Activated T-helper 17 cell treated with anti-CD3 and anti-CD28 coated beads, Interleukin-2, amount 50 U/mL, for 72 hours (primary cell): ENCODE data around the gene GJC2. TPM values are rescaled to one million over a fixed set of nuclear protein-coding genes. Genes with fewer than 3 reads are reported as not detected.

Experiments
- ATAC-seq: fragments of 150-1000 bp; cut with Tn5 transposase; replicated peaks from 2 replicates; pipeline ENCODE4 v1.10.0; 2021; ENCODE audit warnings: mild to moderate bottlenecking, moderate library complexity
- H3K27ac Mint-ChIP-seq: one replicate; pipeline ENCODE4 v1.8.0; 2022; ENCODE audit warnings: mixed read lengths
- H3K27me3 Mint-ChIP-seq: one replicate; pipeline ENCODE4 v1.8.0; 2022; ENCODE audit warnings: mixed read lengths
- H3K36me3 Mint-ChIP-seq: one replicate; pipeline ENCODE4 v1.8.0; 2022; ENCODE audit warnings: low read depth, mild to moderate bottlenecking, mixed read lengths
- H3K4me1 Mint-ChIP-seq: one replicate; pipeline ENCODE4 v1.8.0; 2022; ENCODE audit warnings: mixed read lengths
- H3K4me3 Mint-ChIP-seq: one replicate; pipeline ENCODE4 v1.8.0; 2022; ENCODE audit warnings: mild to moderate bottlenecking, mixed read lengths
- H3K9me3 Mint-ChIP-seq: one replicate; pipeline ENCODE4 v1.8.0; 2022; ENCODE audit warnings: mixed read lengths
- total RNA-seq, 2 donors: library from RNA; stranded (reverse); gene quantifications; one replicate each; pipeline ENCODE4 v1.2.3, GENCODE V29; 2022

GJC2 gene
- total RNA-seq, 2 donors from 2014 or later = 0.43 to 0.61 TPM

DNA sequence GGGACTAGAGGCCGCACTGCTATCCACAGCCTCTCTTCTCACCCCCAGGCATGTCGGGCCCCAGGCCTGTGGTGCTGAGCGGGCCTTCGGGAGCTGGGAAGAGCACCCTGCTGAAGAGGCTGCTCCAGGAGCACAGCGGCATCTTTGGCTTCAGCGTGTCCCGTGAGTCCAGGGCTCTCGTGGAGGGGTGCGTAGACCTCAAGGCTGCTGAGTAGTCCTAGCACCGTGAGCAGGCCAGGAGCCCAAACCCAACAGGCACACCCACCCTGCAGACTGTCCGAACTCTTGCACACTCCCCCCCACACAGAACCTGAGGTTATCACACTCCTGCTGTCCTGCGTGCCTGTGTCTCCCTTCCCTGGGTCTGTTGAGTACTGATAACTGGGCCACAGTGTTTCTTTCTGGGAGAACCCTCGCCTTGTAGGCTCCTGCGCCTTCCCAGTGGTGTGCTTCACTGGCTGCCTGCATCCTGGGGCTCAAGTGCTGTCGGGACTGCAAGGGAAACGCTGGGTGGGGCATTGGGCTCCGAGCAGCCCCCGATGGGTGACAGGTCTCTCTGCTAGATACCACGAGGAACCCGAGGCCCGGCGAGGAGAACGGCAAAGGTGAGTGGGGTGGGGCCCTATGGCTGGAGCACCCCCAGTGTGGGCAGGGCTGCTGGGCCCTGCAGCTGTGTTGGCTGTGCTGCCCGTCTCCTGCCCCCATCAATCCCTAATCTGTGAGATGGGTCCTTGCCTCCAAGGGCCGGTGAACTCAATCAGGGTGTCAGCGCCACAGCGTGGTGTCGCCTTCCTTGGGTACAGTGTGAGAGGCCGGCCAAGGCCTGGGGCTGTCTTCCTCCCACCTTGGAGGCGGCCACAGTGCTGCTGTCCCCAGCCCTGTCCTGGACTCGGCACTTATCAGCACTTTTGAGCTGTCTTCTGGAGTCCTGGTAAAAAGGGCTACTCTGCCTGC lies 4.0 kb upstream of the GJC2 start:
- no peak overlapping the region for H3K27ac Mint-ChIP-seq
- ATAC-seq = no peak
- peaks cover 14% of the 10 kb centered on the region for H3K4me1 Mint-ChIP-seq
- no peak overlapping the region for H3K4me3 Mint-ChIP-seq
- no peaks in the 10 kb centered on the region for H3K27me3 Mint-ChIP-seq
- peaks cover 53% of the 10 kb centered on the region for H3K36me3 Mint-ChIP-seq
- H3K9me3 Mint-ChIP-seq = no peaks in the 10 kb centered on the region

DNA sequence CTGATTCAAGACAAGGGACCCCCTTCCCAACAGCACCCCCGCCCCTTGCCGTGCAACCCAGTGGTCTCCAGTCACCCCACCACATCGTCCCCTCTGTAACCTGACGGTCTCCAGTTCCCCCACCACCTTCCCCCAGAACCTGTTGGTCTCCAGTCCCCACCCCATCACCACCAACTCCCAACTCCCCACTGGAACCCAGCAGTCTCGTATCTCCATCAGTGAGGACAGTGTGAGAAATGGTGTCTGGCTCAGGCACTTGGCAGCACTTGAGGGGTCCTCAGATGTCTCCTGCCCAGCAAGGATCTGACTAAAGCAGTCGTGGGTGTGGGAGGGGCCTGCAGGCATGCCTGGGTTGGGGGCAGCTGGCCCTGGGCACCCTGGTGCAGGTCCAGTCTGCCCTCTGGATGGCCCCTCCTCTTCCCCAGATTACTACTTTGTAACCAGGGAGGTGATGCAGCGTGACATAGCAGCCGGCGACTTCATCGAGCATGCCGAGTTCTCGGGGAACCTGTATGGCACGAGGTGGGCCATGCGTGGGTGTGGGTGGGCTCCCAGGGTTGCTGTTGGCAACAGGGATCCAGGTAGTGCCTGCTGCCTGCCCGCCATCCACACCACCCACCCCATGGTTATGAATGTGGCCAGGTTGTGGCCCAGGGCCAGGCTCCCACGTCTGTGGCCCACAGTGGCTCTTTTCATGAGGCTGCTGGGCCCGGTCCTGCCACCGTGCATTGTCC lies 3.1 kb upstream of the GJC2 start:
- H3K4me3 Mint-ChIP-seq = no peak overlapping the region
- H3K4me1 Mint-ChIP-seq = peaks cover 14% of the 10 kb centered on the region
- H3K9me3 Mint-ChIP-seq = no peaks in the 10 kb centered on the region
- peaks cover 44% of the 10 kb centered on the region for H3K36me3 Mint-ChIP-seq
- H3K27ac Mint-ChIP-seq = no peak overlapping the region
- H3K27me3 Mint-ChIP-seq = no peaks in the 10 kb centered on the region
- no peak for ATAC-seq

DNA sequence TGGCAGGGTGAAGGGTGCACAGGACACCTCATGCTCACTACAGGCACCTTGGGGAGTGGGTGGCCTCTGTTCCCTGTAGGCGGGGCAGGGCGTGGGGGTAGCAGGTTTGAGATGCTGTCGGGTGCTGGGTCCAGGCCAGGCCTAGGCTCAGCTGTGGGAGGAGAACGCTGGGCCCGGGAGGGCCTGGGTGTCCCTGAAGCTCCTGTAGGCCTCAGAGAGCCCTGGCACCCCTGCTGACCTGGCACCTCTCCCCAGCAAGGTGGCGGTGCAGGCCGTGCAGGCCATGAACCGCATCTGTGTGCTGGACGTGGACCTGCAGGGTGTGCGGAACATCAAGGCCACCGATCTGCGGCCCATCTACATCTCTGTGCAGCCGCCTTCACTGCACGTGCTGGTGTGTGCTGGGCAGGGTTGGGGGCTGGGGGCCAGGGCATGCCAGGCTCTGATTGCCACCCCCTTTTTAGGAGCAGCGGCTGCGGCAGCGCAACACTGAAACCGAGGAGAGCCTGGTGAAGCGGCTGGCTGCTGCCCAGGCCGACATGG lies 2.5 kb upstream of the GJC2 start:
- H3K27me3 Mint-ChIP-seq = no peaks in the 10 kb centered on the region
- no peak for ATAC-seq
- H3K4me1 Mint-ChIP-seq = peaks cover 14% of the 10 kb centered on the region
- H3K36me3 Mint-ChIP-seq = peaks cover 38% of the 10 kb centered on the region
- H3K27ac Mint-ChIP-seq = no peak overlapping the region
- no peaks in the 10 kb centered on the region for H3K9me3 Mint-ChIP-seq
- no peak overlapping the region for H3K4me3 Mint-ChIP-seq

DNA sequence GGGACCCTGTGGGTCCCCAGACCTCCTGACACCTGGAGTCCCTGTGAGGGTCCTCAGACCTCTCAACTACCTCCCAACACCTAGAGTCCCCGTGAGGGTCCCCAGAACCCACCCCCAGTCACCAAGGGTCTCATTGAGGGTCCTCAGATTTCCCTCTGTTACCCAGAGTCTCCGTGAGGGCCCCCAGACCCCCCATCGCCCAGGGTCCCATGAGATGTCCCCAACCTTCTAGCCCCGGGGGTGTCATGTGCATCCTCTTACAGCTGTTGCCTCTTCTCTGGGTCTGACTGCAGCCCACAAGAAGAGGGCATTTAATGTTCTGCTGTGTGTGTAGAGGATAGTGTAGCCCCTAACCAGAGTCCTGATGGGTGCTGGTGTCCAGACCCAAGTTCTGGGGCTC lies 2.0 kb upstream of the GJC2 start:
- Mint-ChIP-seq H3K36me3 (peaks cover 32% of the 10 kb centered on the region), H3K27me3 (no peaks in the 10 kb centered on the region), H3K27ac (no peak overlapping the region), H3K4me1 (peaks cover 14% of the 10 kb centered on the region), H3K4me3 (no peak overlapping the region), H3K9me3 (no peaks in the 10 kb centered on the region)
- no peak for ATAC-seq

DNA sequence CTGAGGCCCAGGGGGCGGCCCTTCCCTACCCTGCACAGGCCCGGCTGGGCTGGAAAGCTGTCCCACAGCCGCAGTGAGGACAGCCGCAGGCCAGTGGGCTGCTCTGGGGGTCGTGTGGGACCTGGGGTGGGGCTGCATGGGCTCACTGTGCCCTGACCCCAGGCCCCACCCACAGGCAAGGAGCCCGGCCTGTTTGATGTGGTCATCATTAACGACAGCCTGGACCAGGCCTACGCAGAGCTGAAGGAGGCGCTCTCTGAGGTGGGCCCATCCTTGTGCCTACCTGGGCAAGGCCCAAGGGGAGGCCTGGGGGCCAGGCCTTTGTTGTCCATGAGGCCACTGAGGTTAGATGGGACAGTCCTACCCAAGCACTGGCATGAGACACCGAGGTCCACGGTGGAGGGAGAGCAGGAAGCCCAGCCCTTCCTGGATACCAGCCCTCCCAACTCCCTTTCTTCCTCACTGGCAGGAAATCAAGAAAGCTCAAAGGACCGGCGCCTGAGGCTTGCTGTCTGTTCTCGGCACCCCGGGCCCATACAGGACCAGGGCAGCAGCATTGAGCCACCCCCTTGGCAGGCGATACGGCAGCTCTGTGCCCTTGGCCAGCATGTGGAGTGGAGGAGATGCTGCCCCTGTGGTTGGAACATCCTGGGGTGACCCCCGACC lies 1.4 kb upstream of the GJC2 start:
- H3K36me3 Mint-ChIP-seq = peaks cover 27% of the 10 kb centered on the region
- H3K4me1 Mint-ChIP-seq = peaks cover 9% of the 10 kb centered on the region
- no peak overlapping the region for H3K4me3 Mint-ChIP-seq
- no peak for ATAC-seq
- H3K9me3 Mint-ChIP-seq = no peaks in the 10 kb centered on the region
- no peak overlapping the region for H3K27ac Mint-ChIP-seq
- no peaks in the 10 kb centered on the region for H3K27me3 Mint-ChIP-seq

DNA sequence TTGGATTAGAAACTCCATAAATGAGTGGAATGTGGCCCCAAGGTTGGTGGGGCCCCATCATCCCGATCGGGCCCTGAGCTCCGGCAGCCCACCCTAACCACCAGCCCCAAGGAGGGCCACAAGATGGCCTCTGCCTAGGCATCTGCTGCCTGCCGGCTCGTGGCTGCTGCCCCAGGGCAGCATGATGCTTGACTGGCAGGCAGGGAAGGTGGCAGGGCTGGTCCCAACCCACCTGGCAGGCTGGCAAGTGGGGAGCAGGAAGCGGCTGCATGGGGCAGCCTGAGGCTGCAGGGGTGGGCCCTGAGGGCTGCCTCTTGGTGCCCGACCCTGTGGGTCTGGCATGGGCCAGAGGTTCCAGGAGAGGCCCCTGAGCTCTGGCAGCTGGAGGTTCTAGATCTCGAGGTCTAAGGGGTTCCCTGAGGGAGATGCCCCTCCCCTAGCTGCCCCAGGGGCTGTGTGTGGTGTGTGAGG lies 760 bp upstream of the GJC2 start:
- H3K4me1 Mint-ChIP-seq = peaks cover 3% of the 10 kb centered on the region
- peaks cover 20% of the 10 kb centered on the region for H3K36me3 Mint-ChIP-seq
- H3K27me3 Mint-ChIP-seq = no peaks in the 10 kb centered on the region
- H3K9me3 Mint-ChIP-seq = no peaks in the 10 kb centered on the region
- no peak overlapping the region for H3K4me3 Mint-ChIP-seq
- ATAC-seq = no peak
- H3K27ac Mint-ChIP-seq = no peak overlapping the region

DNA sequence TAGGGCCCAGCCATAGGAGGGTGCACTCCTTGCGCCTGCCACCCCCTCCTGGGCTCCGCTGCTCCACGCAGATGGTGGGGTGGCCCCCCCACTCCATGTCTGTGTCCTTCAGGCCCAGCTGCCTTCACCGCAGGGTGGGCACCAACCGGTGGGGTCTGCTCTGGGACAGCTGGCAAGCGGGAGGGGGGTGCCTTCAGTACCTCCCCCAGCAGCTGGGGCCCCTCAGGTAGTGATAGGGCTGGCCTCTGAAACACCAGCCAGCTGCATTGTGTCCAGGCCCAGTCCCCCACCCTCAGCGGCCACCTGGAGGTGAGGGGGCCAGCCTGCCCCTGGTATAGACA lies 360 bp downstream of the GJC2 start:
- no peaks in the 10 kb centered on the region for H3K9me3 Mint-ChIP-seq
- no peak for ATAC-seq
- H3K27me3 Mint-ChIP-seq = no peaks in the 10 kb centered on the region

DNA sequence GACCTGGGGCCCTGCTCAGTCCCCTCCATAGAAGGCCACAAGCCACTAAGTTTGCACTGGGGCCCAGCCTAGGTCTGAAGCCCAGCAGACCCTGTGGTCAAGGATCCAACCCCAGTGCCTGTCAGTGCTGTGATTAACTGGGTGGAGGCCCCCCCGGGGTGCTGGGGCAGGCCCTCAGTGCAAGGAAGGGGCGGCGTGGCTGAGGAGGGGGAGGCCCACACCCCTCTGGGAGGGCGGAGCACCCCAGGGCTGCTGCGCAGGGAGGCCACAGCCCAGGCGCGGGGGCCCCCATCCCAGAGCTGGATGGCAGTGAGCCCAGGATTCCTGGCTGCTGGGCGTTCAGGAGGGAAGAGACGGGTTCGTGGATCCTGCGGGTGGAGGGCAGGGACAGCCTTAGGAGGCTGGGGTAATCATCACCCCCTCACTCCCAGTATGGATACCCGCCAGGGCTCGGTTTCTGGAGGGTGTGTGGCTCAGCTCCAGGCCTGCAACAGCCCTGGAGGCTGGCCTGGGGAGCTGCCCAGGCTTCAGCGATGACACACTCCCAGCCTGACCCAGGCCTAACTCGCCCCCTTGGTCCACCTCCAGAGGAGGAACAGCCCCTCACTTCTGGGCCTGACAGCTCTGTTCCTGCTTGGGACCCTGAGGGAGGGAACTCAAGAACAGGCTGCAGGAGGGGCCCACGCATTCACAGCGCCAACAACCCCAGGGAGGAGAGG lies 890 bp downstream of the GJC2 start:
- H3K9me3 Mint-ChIP-seq = no peaks in the 10 kb centered on the region
- peaks cover 12% of the 10 kb centered on the region for H3K36me3 Mint-ChIP-seq
- peaks cover 7% of the 10 kb centered on the region for H3K4me1 Mint-ChIP-seq

More for the DNA sequence above, 360 bp downstream of the GJC2 start:
- H3K36me3 Mint-ChIP-seq = peaks cover 15% of the 10 kb centered on the region
- H3K27ac Mint-ChIP-seq = no peak overlapping the region
- no peak overlapping the region for H3K4me3 Mint-ChIP-seq
- peaks cover 5% of the 10 kb centered on the region for H3K4me1 Mint-ChIP-seq

DNA sequence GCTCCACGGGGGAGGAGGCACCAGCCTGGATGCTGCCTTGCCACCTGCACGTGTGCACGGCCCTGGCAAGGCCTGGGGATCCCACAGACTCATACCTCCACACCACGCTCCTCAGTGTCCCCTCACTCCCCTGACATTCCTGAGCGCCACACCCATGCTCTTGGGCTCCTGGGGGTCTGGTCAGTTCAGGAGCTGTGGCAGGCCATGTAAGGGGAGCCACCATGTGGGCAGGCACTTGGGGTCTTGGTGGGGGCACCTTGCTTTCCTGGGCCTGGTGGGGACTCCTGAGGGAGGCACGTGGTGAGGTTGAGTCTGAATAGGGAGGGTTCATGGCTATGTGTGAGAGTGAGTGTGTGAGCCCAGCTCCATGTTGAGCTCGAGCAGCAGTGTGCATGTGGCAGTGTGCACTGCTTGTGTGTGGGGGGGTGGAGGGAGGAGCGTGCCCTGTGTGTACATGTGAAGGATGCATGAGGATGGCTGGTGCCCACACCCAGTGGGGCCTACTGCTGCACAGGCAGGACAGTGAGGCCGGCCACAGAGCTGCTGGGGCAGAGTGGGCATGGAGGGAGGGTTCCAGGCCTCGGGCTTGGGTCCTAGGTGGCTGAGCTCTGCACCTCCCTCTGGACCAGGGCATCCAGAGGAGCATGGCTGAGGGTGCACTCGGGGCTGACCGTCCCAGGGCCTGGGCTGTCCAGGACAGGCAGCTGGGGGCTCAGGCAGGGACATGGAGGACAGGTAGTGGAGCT lies 1.6 kb downstream of the GJC2 start:
- Mint-ChIP-seq H3K4me1 (peaks cover 7% of the 10 kb centered on the region), H3K9me3 (no peaks in the 10 kb centered on the region), H3K4me3 (no peak overlapping the region), H3K36me3 (peaks cover 5% of the 10 kb centered on the region), H3K27me3 (no peaks in the 10 kb centered on the region), H3K27ac (no peak overlapping the region)
- no peak for ATAC-seq

More for the DNA sequence above, 890 bp downstream of the GJC2 start:
- Mint-ChIP-seq H3K27ac (no peak overlapping the region), H3K27me3 (no peaks in the 10 kb centered on the region), H3K4me3 (no peak overlapping the region)
- ATAC-seq = no peak

DNA sequence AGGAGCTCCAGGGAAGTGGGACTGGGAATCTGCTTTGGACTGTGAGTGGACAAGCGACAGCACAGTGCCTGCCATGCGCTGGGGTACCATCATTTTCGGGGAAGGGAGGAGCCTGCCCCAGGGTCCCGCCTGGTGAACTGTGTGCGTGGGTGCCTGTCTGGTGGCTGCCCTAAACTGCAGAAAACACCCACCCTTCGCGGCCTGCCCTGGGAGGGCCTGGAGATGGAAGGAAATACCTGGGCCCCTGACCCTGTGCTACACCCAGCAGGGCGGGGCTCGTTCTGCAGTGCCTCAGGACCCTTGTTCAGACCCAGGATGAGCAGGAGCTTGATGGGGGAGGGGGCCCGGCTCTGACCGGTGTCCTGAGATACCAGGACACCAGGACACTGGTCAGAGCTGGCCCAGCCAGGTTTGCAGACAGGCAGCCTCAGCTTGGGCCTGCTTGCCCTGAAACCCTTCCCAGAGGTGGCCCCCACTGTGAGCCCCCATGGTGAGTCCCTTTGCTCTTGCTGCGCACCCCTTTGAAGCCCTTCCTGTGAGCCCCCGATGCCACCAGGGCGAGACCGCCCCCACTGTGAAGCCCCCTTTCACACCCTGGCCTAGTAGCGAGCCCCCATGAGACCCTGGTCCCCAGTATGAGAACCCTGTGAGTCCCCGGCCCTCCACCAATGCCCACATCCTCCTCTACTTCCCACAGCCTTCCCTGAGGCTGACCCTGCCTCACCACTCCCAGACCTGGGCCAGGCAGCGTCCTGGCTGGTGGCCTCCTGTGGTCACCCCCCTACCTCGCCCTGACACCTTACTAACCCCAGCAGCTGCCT lies 2.6 kb downstream of the GJC2 start:
- ATAC-seq = no peak
- H3K27ac Mint-ChIP-seq = peak overlapping the region; percentile 71
- peaks cover 7% of the 10 kb centered on the region for H3K4me1 Mint-ChIP-seq
- H3K27me3 Mint-ChIP-seq = no peaks in the 10 kb centered on the region
- H3K4me3 Mint-ChIP-seq = no peak overlapping the region
- H3K9me3 Mint-ChIP-seq = no peaks in the 10 kb centered on the region
- H3K36me3 Mint-ChIP-seq = no peaks in the 10 kb centered on the region

DNA sequence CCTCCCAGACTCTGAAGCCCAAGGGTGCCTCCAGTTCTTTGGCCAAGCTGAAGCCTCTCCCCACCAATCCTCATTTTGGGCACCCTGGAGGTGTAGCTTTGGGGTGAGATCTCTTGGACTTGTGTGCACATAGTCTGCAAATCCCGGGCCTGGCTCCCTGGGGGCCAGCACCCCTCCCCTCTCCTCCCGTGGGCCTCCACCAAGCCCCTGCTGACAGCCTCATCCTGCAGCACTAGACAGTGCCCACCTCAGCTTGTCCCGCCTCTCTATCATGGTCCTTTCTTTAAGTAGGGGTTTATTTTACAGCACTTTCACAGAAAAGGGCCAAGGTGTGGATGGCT lies 3.2 kb downstream of the GJC2 start:
- peaks cover 7% of the 10 kb centered on the region for H3K4me1 Mint-ChIP-seq
- H3K27ac Mint-ChIP-seq = peak overlapping the region; percentile 71
- H3K4me3 Mint-ChIP-seq = no peak overlapping the region

DNA sequence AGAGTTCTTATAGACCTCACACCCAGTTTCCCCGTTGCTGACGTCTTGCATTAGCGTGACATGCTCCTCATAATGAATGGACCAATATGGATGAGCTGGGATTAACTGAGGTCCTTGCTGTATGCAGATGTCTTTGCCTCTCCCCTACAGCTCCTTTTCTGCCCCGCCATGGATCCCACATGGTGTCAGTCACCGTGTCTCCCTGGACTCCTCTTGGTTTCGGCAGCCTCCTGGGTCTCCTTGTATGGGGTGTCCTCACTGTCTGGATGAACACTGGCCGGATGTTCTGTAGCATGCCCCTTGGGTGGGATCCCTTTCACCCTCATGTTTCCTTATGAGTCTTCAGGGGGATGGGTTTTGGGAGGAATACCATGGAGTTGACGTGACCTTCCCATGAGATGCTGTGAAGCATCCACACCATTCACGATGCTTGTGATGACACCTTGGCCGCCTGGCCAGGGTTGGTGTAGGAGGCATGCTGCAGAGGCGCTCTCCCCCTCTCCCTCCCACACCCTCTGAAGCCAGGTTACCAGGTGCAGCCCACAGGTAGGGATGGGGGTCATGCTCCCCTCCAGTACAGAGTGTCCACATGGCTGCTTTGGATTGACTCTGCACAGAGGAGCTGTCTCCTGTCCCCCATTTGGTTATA lies 4.4 kb downstream of the GJC2 start:
- H3K27me3 Mint-ChIP-seq = no peaks in the 10 kb centered on the region
- no peaks in the 10 kb centered on the region for H3K9me3 Mint-ChIP-seq
- no peaks in the 10 kb centered on the region for H3K36me3 Mint-ChIP-seq
- peaks cover 7% of the 10 kb centered on the region for H3K4me1 Mint-ChIP-seq
- no peak overlapping the region for H3K27ac Mint-ChIP-seq
- ATAC-seq = no peak
- no peak overlapping the region for H3K4me3 Mint-ChIP-seq

More for the DNA sequence above, 3.2 kb downstream of the GJC2 start:
- no peaks in the 10 kb centered on the region for H3K36me3 Mint-ChIP-seq
- H3K27me3 Mint-ChIP-seq = no peaks in the 10 kb centered on the region
- ATAC-seq = no peak
- no peaks in the 10 kb centered on the region for H3K9me3 Mint-ChIP-seq
